Stimulated activated CD4-positive, alpha-beta T cell treated with anti-CD3 and anti-CD28 coated beads, Interleukin-4, amount 100 ng/mL, for 48 hours (primary cell): ENCODE results near the gene ZNF69.
"Not testable (repeated sequence)": the region's sequence is repeated elsewhere in the genome, so short reads cannot be mapped to it uniquely, and the experiment has no call there.

ENCODE experiments used
- DNase-seq, 2 donors: peaks; one replicate each; pipeline ENCODE4 v3.0.0-alpha.2; 2020; ENCODE audit warnings: low read depth in 2 of 2

ZNF69 gene

DNA sequence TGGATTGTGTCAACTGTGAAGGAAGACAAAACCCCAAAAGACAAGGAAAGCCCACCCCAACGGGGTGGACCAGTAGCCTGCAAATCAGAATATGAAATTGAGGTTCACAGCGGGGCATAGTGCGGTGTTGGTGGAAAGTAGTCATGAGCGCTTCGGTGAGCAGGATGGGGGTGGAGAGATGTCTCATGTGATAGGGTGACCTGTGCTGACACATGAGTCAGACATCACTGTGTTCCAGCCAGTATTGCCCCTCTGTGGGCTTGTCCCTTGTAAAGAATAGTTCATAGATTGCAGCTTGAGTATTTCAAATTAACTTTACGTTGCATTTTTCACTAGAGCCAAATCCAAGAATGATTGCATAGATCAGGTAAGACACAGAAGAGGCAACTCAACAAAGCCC lies 7.3 kb downstream of the ZNF69 start:
- DNase-seq, result no peak

DNA sequence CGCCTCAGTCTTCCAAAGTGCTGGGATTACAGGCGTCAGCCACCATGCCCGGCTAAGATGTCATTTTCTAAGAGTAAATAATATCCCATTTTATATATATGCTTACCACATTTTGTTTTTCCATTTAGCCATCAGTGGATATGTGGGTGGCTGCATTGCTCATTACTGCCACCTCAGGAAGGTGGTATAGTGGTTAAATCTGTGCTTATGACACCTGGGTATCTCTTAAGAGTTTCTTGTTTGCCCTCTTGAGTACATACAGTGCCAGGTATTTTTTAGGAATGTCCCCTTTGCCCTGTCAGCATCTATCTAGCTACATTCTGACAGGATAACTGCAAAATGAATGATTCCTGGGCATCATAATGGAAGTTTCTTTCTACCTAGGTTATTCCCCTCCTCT lies 14.6 kb downstream of the ZNF69 start:
- DNase-seq, result no peak

DNA sequence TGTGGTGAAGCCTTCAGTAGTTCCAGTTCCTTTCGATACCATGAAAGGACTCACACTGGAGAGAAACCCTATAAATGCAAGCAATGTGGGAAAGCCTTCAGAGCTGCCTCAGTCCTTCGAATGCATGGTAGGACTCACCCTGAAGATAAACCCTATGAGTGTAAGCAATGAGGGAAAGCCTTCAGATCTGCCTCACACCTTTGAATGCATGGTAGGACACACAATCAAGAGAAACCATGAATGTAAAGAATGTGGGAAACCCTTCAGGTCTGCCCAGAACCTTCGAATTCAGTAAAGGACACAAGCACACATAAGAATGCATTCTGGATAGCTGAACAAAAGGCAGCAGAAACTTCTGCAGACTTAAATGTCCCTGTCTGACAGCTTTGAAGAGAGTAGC lies 18.3 kb downstream of the ZNF69 start:
- DNase-seq, result no peak

DNA sequence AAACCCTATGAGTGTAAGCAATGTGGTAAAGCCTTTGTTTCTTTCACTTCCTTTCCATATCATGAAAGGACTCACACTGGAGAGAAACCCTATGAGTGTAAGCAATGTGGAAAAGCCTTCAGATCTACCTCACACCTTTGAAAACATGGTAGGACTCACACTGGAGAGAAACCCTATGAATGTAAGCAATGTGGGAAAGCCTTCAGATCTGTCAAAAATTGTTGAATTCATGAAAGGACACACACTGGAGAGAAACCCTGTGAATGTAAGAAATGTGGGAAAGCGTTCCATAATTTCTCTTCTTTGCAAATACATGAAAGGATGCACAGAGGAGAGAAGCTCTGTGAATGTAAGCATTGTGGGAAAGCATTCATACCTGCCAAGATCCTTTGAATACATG lies 24.4 kb downstream of the ZNF69 start:
- not testable (repeated sequence) for DNase-seq

DNA sequence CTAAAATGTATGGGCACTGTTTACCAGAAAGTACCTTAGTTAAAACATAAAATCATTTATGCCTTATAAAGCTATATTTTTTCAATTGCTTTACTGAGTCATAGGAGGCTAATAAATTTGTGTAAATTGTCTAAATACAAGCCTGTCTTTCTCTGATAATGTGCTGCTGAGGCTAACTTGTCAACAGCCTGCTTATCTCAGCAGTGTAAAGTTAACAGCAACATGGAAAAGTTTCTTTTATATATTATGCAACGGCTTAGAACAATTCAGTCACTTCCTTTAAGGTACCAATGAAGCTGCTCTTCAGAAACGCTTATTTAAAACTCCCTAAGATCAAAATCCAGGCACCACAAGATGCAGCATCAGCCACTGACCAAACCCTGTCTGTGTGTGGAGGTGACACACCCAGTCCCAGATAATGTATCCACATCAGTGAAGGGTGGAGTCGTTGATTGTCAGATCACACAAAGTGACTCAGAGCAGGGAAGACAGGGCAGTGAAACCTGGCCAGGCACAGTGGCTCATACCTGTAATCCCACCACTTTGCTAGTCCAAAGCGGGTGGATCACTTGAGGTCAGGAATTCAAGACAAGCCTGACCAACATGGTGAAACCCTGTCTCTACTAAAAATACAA lies 27.0 kb downstream of the ZNF69 start:
- DNase-seq, result not testable (repeated sequence)

DNA sequence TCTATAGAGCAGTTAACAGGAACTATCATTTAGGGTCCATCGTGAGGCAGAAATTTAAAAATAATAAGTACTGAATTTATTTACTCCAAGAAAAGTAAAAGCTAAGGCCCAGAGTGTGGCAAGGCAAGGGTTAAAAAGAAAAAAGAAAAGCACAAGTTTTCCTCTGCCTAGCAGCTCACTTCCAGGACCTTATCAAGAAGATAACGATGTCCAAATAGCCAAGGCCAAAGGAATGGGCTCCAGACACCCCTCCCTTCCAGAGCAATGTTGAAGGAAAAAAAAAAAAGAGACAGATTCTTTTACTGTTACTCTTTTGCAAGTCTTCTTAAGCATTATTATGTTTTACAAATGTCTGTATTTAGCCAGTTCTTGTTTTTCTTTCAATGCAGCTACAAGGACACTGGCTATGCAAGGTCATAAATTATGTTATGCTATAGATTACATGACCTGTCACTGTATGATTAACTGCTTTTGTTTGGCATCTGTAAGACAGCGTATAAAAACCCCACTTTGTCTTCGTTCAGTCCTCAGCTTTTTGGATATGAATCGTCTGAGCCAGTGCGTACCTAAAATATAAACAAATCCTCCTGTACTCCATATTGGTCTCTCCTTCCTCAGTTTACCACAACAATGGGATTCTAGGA lies 34.4 kb downstream of the ZNF69 start:
- no peak for DNase-seq

DNA sequence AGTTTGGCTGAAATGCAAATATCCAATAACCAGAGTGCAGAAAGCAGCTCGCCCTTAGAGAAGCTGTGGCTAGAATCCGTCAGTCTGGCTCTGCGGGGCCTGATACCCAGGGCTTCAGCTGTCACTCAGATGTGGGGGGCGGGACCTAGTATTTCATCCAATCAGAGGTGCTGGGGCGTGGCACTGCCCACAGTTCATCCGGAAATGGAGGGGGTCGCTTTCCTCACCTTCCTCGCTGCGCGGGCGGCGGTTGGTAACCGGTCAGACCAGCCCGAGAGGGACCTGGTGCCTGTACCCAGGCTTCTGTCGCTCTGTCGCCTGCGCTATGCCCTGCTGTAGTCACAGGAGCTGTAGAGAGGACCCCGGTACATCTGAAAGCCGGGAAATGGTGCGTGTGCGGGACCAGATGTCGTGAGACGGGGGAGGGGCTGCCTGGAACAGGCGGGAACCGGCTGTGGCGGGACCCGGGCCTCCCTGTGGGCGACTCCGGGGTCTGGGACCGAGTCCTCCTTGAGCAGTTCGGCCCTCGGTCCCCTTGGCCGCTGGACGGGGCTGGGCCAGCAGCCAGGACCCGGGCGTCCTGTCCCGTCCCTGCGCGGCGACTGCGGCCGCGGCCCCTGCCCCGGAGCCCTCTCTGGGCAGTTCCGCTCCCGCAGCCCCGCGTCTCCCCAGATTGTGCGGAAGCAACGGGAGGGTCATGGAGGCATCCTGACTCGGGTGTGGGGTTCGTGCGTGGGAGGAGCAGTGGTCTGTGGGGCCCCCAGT lies 37.5 kb downstream of the ZNF69 start, which contains the start of gene ZNF700:
Gene ZNF700 (plus strand): TSS at position 222 of the 765 bp plus-strand sequence. CDS start 104 bp downstream, at position 326.
- DNase-seq, result peak; percentile 92 to 93

DNA sequence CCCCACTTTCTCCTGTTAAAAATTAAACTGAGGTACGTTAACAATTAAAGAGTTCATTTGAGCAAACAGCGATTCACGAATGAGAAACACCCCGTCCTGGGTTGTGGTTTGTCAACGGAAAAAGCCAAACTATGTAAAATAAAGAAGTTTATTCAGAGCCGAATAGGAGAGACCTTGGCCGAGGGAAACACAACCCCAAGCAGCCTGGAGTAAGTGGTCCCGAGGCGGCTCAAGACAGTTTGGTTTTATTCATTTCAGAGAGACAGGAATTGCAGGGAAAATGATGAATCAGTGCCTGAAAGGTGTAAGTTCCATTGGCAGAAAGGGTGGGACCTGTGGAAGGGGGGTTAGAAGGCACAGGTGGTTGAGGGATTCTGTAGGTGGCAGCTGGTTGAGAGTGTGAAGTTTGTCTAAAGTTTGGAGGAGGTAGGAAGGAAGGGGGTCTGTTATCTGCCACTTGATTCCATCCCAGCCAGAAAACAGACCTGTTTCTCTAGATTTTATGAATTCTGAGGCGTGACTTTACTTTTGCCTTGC lies 38.1 kb downstream of the ZNF69 start:
- not testable (repeated sequence) for DNase-seq

DNA sequence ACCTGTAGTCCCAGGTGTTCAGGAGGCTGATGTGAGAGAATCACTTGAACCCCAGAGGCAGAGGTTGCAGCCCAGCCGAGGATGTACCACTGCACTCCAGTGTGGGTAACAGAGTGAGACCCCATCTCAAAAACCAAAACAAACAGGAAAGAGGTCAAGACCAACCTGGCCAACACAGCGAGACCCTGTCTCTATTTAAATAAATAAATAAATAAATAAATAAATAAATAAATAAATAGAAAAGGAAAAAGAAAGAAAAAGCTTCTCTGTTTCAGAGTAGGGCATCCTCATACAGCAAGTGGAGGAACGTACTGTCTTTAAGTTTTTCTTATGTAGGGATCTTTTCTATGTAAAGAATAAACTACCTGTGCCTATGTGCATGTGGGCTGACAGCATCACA lies 39.6 kb downstream of the ZNF69 start:
- no peak for DNase-seq

DNA sequence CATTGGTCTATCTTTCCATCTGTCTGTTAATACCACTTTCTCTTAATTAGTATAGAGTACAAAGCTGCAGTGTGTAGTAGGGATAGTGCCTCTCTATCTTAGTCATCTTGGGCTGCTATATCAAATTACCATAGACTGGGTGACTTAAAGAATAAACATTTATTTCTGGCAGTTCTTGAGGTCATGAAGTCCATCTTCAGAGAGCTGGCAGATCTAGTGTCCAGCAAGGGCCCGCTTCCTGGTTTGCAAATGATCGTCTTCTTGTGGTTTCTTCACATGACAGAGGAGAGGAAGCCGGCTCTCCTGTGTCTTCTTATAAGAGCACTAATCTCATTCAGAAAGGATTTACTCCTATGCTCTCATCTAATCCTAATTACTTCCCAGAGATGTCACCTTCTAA lies 43.5 kb downstream of the ZNF69 start:
- DNase-seq, result no peak

DNA sequence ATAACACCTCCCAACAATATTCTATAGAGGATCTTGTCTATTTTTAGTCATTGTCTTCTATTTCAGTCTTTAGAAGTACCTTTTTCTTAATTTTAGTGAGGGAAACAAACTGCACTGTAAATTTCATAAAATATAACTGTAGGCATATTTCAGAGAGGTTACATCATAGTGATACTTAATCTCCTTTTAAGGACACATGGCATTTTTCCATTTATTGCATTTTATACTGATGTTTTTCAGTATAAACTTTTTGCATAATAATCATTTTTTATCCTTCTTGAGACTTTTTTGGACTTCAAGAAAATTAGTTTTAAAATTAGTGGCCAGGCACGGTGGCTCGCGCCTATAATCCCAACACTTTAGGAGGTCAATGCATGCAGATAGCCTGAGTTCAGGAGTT lies 43.9 kb downstream of the ZNF69 start:
- no peak for DNase-seq

DNA sequence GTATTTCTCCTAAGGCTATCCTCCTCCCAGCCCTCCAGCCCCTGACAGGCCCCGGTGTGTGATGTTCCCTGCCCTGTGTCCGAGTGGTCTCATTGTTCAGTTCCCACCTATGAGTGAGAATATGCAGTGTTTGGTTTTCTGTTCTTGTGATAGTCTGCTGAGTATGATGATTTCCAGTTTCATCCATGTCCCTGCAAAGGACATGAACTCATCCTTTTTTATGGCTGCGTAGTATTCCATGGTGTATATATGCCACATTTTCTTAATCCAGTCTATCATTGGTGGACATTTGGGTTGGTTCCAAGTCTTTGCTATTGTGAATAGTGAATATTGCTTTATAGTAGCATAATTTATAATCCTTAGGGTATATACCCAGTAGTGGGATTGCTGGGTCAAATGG lies 48.2 kb downstream of the ZNF69 start:
- not testable (repeated sequence) for DNase-seq

DNA sequence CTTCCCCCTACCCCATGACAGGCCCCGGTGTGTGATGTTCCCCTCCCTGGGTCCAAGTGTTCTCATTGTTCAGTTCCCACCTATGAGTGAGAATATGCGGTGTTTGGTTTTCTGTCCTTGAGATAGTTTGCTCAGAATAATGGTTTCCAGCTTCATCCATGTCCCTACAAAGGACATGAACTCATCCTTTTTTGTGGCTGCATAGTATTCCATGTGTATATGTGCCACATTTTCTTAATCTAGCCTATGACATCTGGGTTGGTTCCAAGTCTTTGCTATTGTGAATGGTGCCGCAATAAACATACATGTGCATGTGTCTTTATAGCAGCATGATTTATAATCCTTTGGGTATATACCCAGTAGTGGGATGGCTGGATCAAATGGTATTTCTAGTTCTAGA lies 50.8 kb downstream of the ZNF69 start:
- not testable (repeated sequence) for DNase-seq

DNA sequence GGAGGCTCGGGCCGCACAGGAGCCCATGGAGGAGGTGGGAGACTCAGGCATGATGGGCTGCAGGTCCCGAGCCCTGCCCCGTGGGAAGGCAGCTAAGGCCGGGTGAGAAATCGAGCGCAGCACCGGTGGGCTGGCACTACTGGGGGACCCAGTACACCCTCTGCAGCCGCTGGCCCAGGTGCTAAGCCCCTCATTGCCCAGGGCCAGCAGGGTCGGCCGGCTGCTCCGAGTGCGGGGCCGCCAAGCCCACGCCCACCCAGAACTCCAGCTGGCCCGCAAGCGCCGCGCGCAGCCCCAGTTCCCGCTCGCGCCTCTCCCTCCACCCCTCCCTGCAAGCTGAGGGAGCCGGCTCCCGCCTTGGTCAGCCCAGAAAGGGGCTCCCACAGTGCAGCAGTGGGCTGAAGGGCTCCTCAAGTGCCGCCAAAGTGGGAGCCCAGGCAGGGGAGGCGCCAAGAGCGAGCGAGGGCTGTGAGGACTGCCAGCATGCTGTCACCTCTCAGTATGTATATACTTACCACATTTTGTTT lies 53.8 kb downstream of the ZNF69 start:
- not testable (repeated sequence) for DNase-seq

DNA sequence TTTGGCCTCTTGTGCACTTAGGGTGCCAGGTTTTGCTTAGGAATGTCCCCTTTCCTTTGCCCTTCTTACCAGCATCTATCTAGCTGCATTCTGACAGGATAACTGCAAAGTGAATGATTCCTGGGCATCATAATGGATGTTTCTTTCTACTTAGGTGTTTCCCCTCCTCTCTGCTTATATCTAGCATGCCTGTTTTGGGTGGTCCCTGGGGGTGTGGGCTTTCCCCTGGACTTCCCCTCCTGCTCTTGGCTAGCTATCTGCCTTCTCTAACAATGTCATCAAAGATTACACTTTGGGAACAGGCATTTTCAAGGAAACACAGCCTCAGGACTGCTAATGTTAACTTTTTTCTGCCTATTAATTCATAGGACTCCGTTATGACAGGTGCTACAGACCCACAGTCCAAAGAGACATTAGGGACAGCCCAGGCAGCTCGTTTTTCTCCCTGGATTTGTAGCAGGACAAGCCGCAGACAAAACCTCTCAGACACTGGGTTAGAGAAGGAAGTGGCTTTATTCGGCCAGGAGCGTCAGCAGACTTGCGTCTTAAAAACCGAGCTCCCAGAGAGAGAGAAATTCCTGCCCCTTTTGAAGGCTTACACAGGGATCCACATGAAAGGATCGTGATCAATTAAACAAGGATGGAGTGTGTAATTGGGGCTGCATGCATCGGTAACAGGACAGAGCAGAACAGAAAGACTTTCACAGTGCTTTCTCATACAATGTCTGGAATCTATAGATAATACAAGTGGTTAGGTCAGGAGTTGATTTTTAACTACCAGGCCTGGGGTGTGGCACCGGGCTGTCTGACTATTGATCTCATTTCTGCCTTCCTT lies 54.6 kb downstream of the ZNF69 start:
- no peak for DNase-seq

DNA sequence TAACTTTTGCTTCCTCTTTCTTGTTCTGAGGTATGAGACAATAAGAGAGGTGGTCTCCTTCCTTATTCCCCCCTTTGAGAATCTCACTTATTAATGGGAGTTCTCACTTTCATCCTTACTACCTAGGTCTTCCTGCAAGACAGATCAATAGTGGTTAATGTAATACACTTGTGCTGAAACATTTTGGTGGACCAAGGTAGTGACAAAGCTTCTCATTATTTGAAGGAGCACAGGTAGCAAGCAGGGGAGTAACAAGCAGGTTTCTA lies 55.2 kb downstream of the ZNF69 start:
- no peak for DNase-seq

DNA sequence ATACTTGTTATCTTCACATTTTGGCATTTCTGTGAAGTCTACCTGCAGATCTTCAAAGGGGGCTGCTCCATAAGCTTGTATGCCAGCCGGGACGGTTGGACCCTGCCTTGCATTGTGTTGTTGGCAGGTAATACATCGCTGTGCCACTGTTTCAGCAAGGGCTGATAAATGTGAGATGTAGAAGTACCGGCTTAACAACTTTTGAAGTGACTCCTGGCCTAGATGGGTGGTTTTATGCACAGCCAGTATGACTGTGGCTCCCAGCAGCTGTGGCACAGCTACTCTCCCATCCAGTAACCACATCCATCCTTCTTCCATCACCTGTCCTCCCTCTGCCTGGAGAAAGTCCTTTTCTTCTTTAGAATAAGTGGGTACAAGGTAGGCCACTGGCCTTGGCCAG lies 57.1 kb downstream of the ZNF69 start:
- DNase-seq, result no peak

DNA sequence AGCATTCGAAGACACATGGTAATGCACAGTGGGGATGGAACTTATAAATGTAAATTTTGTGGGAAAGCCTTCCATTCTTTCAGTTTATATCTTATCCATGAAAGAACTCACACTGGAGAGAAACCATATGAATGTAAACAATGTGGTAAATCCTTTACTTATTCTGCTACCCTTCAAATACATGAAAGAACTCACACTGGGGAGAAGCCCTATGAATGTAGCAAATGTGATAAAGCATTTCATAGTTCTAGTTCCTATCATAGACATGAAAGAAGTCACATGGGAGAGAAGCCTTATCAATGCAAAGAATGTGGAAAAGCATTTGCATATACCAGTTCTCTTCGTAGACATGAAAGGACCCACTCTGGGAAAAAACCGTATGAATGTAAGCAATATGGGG lies 61.1 kb downstream of the ZNF69 start:
- no peak for DNase-seq

DNA sequence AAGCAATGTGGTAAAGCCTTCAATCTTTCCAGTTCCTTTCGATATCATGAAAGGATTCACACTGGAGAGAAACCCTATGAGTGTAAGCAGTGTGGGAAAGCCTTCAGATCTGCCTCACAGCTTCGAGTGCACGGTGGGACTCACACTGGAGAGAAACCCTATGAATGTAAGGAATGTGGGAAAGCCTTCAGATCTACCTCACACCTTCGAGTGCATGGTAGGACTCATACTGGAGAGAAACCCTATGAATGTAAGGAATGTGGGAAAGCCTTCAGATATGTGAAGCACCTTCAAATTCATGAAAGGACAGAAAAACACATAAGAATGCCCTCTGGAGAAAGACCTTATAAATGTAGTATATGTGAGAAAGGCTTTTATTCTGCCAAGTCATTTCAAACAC lies 61.6 kb downstream of the ZNF69 start:
- DNase-seq, result no peak

DNA sequence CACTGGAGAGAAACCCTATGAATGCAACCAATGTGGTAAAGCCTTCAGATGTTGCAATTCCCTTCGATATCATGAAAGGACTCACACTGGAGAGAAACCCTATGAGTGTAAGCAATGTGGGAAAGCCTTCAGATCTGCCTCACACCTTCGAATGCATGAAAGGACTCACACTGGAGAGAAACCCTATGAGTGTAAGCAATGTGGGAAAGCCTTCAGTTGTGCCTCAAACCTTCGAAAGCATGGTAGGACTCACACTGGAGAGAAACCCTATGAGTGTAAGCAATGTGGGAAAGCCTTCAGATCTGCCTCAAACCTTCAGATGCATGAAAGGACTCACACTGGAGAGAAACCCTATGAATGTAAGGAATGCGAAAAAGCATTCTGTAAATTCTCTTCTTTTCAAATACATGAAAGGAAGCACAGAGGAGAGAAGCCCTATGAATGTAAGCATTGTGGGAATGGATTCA lies 62.1 kb downstream of the ZNF69 start:
- not testable (repeated sequence) for DNase-seq

DNA sequence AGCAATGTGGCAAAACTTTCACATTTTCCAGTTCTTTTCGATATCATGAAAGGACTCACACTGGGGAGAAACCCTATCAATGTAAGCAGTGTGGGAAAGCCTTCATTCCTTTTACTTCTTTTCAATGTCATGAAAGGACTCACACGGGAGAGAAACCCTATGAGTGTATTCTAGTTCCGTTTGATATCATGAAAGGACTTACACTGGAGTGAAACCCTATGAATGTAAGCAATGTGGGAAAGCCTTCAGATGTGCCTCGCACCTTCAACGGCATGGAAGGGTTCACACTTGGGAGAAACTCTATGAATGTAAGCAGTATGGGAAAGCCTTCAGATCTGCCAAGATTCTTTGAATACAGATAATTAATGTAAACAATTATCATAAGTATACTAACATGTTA lies 62.7 kb downstream of the ZNF69 start:
- no peak for DNase-seq
